ENCODE data around the gene MPST.

MPST gene

DNA sequence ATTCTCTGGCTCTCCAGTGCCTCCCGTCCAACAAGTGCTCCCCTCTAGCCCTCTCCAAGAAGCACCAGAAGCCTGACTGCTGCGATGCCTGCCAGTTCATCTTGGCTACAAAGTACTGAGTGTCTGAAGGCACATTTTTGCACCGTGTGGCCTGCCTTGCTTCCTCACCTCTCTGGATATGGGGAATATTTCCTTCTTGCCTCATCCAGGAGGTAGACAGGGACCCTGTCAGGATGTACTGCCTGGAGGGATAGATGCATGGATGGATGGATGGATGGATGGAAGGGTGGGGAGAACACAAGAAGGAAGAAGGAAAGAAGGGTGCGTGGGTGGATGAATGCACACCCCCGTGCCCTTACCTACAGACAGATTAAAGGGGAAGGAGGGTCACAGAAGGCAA, 59.6 kb downstream of the MPST start:
- no peak overlapping the region for H3K4me3 ChIP-seq (ENCODE audit: low read length)
- H3K4me1 ChIP-seq (ENCODE audit: control insufficient read depth, low read length), result peaks cover 42% of the 10 kb centered on the region
- H3K36me3 ChIP-seq (ENCODE audit: control insufficient read depth, low read length), result no peaks in the 10 kb centered on the region
- H3K27me3 ChIP-seq (ENCODE audit: control insufficient read depth, low read length), result peaks cover 11% of the 10 kb centered on the region
- no peak overlapping the region for H3K27ac ChIP-seq (ENCODE audit: low read depth, low read length)
- H3K9me2 ChIP-seq (replicated peaks; ENCODE audit: control insufficient read depth, low read length), result no peaks in the 10 kb centered on the region
- H4K20me1 ChIP-seq (ENCODE audit: control insufficient read depth, insufficient read depth, low read depth, low read length), result no peaks in the 10 kb centered on the region
- no peaks in the 10 kb centered on the region for H3F3A ChIP-seq (ENCODE audit: control insufficient read depth, insufficient read depth)
- H3K79me2 ChIP-seq (ENCODE audit: control insufficient read depth, low read length), result no peaks in the 10 kb centered on the region
- TF ChIP-seq EZH2phosphoT487 (IDR thresholded peaks at IDR 0.05; ENCODE audit: borderline replicate concordance, low read length), result no peak
- no peak for TF ChIP-seq CTCF (IDR thresholded peaks at IDR 0.05; ENCODE audit: low read depth, low read length, poor library complexity, severe bottlenecking)
- no peak overlapping the region for H3K4me2 ChIP-seq (ENCODE audit: low read length)
- H3K9me3 ChIP-seq (ENCODE audit: control insufficient read depth, insufficient read depth, low read length), result no peaks in the 10 kb centered on the region
